Prostate gland (tissue), 2 donors: ENCODE results near the gene CXCL10.

ENCODE experiments used
- CTCF ChIP-seq, 4 experiments: fragments of 200-600 bp in 2 of 4; fragments of 450-650 bp in 2 of 4; sonication (generic) in 2 of 4; IDR thresholded peaks; 1 replicate in 3 of 4; 2 replicates in 1 of 4; pipeline ENCODE4 v1.5.1; 2016 to 2019; ENCODE audit warnings: antibody characterized with exemption in 4 of 4, mild to moderate bottlenecking in 2 of 4, moderate library complexity in 2 of 4
- POLR2AphosphoS5 ChIP-seq: sonication (generic); formaldehyde crosslinking; IDR thresholded peaks from one replicate; pipeline ENCODE4 v1.6.1; 2017; ENCODE audit warnings: antibody characterized with exemption

- no peak for TF ChIP-seq POLR2AphosphoS5
- no peak for TF ChIP-seq CTCF (IDR thresholded peaks at IDR 0.05)
Observed at GRCh38 chr4:76036855-76037254, 13.6 kb upstream of the CXCL10 start.
